Mammary epithelial cell (primary cell): Measurements from ENCODE around the gene HOXA3.

Experiments used
- EZH2 ChIP-seq: IDR thresholded peaks from 2 replicates; pipeline ENCODE4 v1.6.1; 2012; ENCODE audit warnings: low read length, inconsistent platforms, borderline replicate concordance
- TF ChIP-seq, protein P1 (sequence below), 2 donors: IDR thresholded peaks in 1 of 2; conservative IDR thresholded peaks in 1 of 2; 2 replicates each; pipeline ENCODE4 v1.5.1; 2011 to 2012; ENCODE audit warnings: inconsistent platforms in 2 of 2, low read length in 2 of 2, mild to moderate bottlenecking in 2 of 2, control low read depth in 1 of 2, low read depth in 1 of 2; ENCODE audit not compliant: insufficient read depth in 1 of 2; ENCODE audit errors: extremely low read depth in 1 of 2

DNA sequence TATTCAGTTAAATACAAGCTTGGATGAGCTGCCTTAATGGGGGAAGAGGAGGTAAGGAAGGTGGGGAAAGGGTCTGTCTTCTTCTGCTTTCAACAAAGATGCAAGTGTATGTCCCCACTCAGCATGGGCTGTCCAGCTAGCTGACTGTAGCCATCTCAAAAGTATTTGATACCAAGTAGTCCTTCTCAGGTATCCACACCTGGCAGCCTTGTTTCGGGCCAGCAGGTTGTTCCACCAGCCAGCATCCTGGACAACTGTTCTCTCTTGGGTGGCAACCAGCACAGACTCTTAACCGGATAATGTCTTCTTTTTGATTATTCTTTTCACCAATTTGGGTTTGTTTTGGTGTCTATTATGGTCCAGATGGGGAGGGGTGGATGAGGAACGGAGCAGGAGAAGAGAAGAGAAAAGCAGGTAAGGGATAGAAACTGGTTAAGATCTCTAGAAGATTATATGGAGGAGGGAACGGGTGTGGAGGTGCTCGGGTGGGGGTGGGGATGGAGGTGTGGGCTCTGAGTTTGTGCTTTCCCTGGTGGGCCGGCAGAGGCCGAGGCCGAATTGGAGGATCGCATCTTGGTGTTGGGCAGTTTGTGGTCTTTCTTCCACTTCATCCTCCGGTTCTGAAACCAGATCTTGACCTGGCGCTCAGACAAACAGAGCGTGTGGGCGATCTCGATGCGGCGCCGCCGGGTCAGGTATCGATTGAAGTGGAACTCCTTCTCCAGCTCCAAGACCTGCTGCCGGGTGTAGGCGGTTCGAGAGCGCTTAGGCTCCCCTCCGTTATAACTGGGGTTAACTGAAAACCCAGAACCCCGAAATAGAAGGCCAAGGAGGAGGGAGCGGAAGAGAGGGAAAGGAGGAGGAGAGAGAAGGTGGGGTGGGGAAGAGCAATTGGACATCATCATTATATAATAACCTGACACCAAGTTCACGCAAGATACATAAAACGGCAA is 23.3 kb downstream of the HOXA3 start:
- TF ChIP-seq, protein P1, sequence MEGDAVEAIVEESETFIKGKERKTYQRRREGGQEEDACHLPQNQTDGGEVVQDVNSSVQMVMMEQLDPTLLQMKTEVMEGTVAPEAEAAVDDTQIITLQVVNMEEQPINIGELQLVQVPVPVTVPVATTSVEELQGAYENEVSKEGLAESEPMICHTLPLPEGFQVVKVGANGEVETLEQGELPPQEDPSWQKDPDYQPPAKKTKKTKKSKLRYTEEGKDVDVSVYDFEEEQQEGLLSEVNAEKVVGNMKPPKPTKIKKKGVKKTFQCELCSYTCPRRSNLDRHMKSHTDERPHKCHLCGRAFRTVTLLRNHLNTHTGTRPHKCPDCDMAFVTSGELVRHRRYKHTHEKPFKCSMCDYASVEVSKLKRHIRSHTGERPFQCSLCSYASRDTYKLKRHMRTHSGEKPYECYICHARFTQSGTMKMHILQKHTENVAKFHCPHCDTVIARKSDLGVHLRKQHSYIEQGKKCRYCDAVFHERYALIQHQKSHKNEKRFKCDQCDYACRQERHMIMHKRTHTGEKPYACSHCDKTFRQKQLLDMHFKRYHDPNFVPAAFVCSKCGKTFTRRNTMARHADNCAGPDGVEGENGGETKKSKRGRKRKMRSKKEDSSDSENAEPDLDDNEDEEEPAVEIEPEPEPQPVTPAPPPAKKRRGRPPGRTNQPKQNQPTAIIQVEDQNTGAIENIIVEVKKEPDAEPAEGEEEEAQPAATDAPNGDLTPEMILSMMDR (conservative IDR thresholded peaks at IDR 0.05 in 1 of 2, IDR thresholded peaks at IDR 0.05 in 1 of 2; ENCODE audit: extremely low read depth in 1 of 2, insufficient read depth in 1 of 2, low read depth in 1 of 2, low read length in 2 of 2) = no peak
- TF ChIP-seq EZH2 = no peak
